T-cell (primary cell): ENCODE results near the gene ABCG8. TPM values are rescaled to one million over a fixed set of nuclear protein-coding genes. Genes with fewer than 3 reads are reported as not detected.

Experiments used
- ATAC-seq, 4 experiments: fragments of 200-7000 bp in 3 of 4; fragments of 150-1000 bp in 1 of 4; cut with Tn5 transposase; replicated peaks in 1 of 4; 1 replicate in 3 of 4; 2 replicates in 1 of 4; pipeline ENCODE4 v1.10.0; 2021; ENCODE audit warnings: moderate library complexity in 3 of 4, mild to moderate bottlenecking in 2 of 4, moderate number of reproducible peaks in 1 of 4
- CTCF ChIA-PET, 2 donors: fragments of 300-600 bp; sonication (Branson Sonifier 250); formaldehyde crosslinking; loops; one replicate each; lab custom pipeline; 2022; ENCODE audit warnings: antibody characterized with exemption in 2 of 2; lab: Charles Lee
- POLR2A ChIA-PET, 2 donors: fragments of 300-600 bp; sonication (Branson Sonifier 250); formaldehyde crosslinking; loops; one replicate each; lab custom pipeline; 2022; ENCODE audit warnings: antibody characterized with exemption in 2 of 2; lab: Charles Lee
- DNase-seq, 35 experiments: peaks; one replicate each; pipeline versions ENCODE4 v3.0.0 to v3.0.0-alpha.2; 2013 to 2023
- H3K27ac ChIP-seq: one replicate; pipeline ENCODE4 v1.5.1; 2013; ENCODE audit warnings: low read length
- H3K27me3 ChIP-seq, 2 experiments: replicated peaks in 1 of 2; 1 replicate in 1 of 2; 2 replicates in 1 of 2; pipeline versions ENCODE4 v1.6.1 to v1.7.0; 2013; ENCODE audit warnings: low read length in 1 of 2, mixed read lengths in 1 of 2; ENCODE audit not compliant: control insufficient read depth in 2 of 2, insufficient read depth in 2 of 2; ENCODE audit errors: extremely low read depth in 1 of 2
- H3K36me3 ChIP-seq, 2 donors: 1 replicate in 1 of 2; 2 replicates in 1 of 2; pipeline versions ENCODE4 v1.6.1 to v1.7.0; 2013; ENCODE audit warnings: low read length in 1 of 2; ENCODE audit not compliant: control insufficient read depth in 2 of 2, insufficient read depth in 1 of 2; ENCODE audit errors: extremely low read depth in 1 of 2
- H3K4me1 ChIP-seq, 2 experiments: 1 replicate in 1 of 2; 2 replicates in 1 of 2; pipeline versions ENCODE4 v1.6.1 to v1.7.0; 2013; ENCODE audit warnings: low read length in 2 of 2, mixed read lengths in 1 of 2; ENCODE audit not compliant: insufficient read depth in 2 of 2, control insufficient read depth in 1 of 2; ENCODE audit errors: extremely low read depth in 1 of 2
- H3K4me3 ChIP-seq, 2 donors: 1 replicate in 1 of 2; 2 replicates in 1 of 2; pipeline versions ENCODE4 v1.5.1 to v1.7.0; 2013; ENCODE audit warnings: mild to moderate bottlenecking in 2 of 2, low read length in 1 of 2, moderate library complexity in 1 of 2; ENCODE audit not compliant: control insufficient read depth in 1 of 2; ENCODE audit errors: extremely low read depth in 1 of 2
- H3K9me3 ChIP-seq: 2 replicates; pipeline ENCODE4 v1.7.0; 2013
- H3K27ac Mint-ChIP-seq, 2 donors: one replicate each; pipeline ENCODE4 v1.8.0; 2020 to 2021; ENCODE audit warnings: mild to moderate bottlenecking in 2 of 2, mixed read lengths in 2 of 2
- H3K27me3 Mint-ChIP-seq, 2 donors: one replicate each; pipeline ENCODE4 v1.8.0; 2021 to 2022; ENCODE audit warnings: mixed read lengths in 2 of 2
- H3K36me3 Mint-ChIP-seq: one replicate; pipeline ENCODE4 v1.8.0; 2021; ENCODE audit warnings: mixed read lengths
- H3K4me1 Mint-ChIP-seq, 3 donors: one replicate each; pipeline ENCODE4 v1.8.0; 2020 to 2022; ENCODE audit warnings: mixed read lengths in 3 of 3, mild to moderate bottlenecking in 1 of 3
- H3K4me3 Mint-ChIP-seq, 3 donors: one replicate each; pipeline ENCODE4 v1.8.0; 2020 to 2022; ENCODE audit warnings: mild to moderate bottlenecking in 3 of 3, mixed read lengths in 3 of 3, moderate library complexity in 3 of 3
- H3K9me3 Mint-ChIP-seq, 3 donors: one replicate each; pipeline ENCODE4 v1.8.0; 2020 to 2022; ENCODE audit warnings: mixed read lengths in 3 of 3
- WGBS: methylation state at CpG from one replicate; pipeline ENCODE4 v1.1.5; 2013; ENCODE audit warnings: missing lambda C conversion rate; ENCODE audit not compliant: insufficient coverage; 5-methylcytosine and 5-hydroxymethylcytosine counted together
- total RNA-seq, 35 experiments: library from RNA in 6 of 35; stranded (reverse) in 6 of 35; fragments of 120-200 nt in 1 of 35; gene quantifications; one replicate each; pipeline versions ENCODE4 v1.2.1 to v1.2.4 and lab custom pipeline; 2013 to 2026

ABCG8 gene
- total RNA-seq, 5 donors from 2014 or later (not counting 1 experiment from before 2014, with no cell fraction given), result 0.09 TPM; not detected in 3

DNA sequence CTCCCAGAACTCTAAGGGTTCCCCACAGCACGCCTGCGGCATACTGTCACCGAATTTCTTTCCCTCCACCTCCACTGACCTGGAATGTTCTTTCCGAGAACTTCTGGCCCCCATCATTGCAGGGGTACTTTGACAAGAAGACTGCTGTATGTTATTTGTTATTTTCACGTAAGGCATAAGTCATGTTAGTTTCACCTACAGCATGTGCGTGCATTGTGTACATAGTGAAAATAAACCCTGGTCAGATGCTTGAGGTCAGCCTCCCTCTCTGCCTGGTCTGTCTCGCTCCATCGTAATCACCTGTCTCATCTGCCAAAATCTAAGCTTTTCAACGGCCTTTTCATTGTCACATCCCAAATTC is 4.1 kb downstream of the ABCG8 start:
- H3K27ac ChIP-seq, result no peak overlapping the region
- no peaks in the 10 kb centered on the region for H3K9me3 ChIP-seq
- ATAC-seq, result no peak
- peaks cover 0 to 29% of the 10 kb centered on the region in 2 experiments for H3K27me3 ChIP-seq
- CTCF ChIA-PET, result no interaction called here
- no peaks in the 10 kb centered on the region for H3K4me1 ChIP-seq
- Mint-ChIP-seq H3K9me3 (no peaks in the 10 kb centered on the region), H3K4me1 (no peaks in the 10 kb centered on the region), H3K27ac (no peak overlapping the region), H3K36me3 (no peaks in the 10 kb centered on the region), H3K4me3 (no peak overlapping the region), H3K27me3 (peaks cover 0 to 7% of the 10 kb centered on the region in 2 donors)
- POLR2A ChIA-PET, result no interaction called here
- H3K4me3 ChIP-seq, result no peak overlapping the region
- H3K36me3 ChIP-seq, result no peaks in the 10 kb centered on the region
- DNase-seq, result no peak
- WGBS, result 80% methylated on average over 5 of the region's 9 CpGs

DNA sequence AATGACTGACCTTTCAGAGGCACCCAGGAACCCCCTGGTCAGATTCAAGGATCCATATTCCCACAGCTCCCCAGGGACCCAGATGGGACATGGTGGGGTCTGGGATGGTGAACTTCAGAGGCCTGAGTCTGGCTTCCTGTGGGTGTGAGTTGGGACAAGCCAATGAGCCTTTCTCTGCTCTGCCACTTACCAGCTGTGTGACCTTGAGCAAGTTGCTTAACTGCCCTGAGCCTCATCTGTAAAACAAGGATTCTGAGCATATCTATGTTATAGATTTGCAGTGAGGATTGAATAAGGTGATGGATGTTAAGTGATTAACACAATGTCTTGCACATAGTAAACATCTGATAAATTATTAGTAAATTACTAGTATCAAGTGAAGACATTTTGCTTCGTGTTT is 6.4 kb downstream of the ABCG8 start:
- H3K36me3 ChIP-seq, result no peaks in the 10 kb centered on the region
- no peaks in the 10 kb centered on the region for H3K9me3 Mint-ChIP-seq

DNA sequence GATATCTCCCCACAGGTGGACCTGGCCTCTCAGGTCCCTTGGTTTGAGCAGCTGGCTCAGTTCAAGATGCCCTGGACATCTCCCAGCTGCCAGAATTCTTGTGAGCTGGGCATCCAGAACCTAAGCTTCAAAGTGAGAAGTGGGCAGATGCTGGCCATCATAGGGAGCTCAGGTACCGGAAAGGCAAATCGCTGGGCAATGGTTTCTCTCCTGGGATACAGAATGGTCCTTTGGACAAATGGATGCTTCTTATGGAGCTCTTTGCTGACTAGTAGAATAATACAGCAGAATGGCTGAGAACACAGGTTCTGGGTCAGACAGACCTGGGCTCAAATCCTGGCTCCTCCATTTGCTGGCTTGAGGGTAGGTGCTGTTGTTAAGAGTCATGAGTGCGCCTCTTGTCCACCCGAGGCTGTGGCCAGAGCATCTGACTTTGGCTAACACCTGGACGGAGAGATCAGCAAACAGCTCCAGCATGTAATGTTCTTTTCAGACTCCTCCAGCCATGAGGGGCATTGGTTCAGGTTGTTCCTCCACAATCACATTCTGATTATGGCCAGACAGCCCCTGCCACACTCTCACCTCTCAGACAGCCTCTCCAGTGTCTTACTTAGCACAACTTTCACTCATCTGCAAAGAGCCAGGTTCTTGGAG is 7.5 kb downstream of the ABCG8 start:
- Mint-ChIP-seq H3K9me3 (no peaks in the 10 kb centered on the region), H3K4me3 (no peak overlapping the region), H3K36me3 (no peaks in the 10 kb centered on the region), H3K4me1 (no peaks in the 10 kb centered on the region), H3K27me3 (peaks cover 4 to 10% of the 10 kb centered on the region in 2 donors), H3K27ac (no peak overlapping the region)
- H3K36me3 ChIP-seq, result no peaks in the 10 kb centered on the region
- CTCF ChIA-PET, result no interaction called here
- H3K9me3 ChIP-seq, result no peaks in the 10 kb centered on the region
- H3K4me1 ChIP-seq, result no peaks in the 10 kb centered on the region
- ATAC-seq (no peak), DNase-seq (no peak)
- POLR2A ChIA-PET, result no interaction called here
- H3K4me3 ChIP-seq, result no peak overlapping the region
- H3K27me3 ChIP-seq, result peaks cover 0 to 25% of the 10 kb centered on the region in 2 experiments
- no peak overlapping the region for H3K27ac ChIP-seq
- WGBS, result 100% methylated on average over 5 of the region's 5 CpGs

More for the DNA sequence above, 6.4 kb downstream of the ABCG8 start:
- Histone ChIP-seq H3K9me3 (no peaks in the 10 kb centered on the region), H3K27me3 (peaks cover 0 to 23% of the 10 kb centered on the region in 2 experiments), H3K27ac (no peak overlapping the region), H3K4me3 (no peak overlapping the region), H3K4me1 (no peaks in the 10 kb centered on the region)
- WGBS, result no CpG with 5 or more reads among the region's 1 CpG
- H3K4me3 Mint-ChIP-seq, result no peak overlapping the region
- DNase-seq (no peak), ATAC-seq (no peak)
- no peaks in the 10 kb centered on the region for H3K4me1 Mint-ChIP-seq
- no peaks in the 10 kb centered on the region for H3K36me3 Mint-ChIP-seq
- CTCF ChIA-PET, result no interaction called here
- POLR2A ChIA-PET, result interaction anchor here in 1 of 2 donors (0.6 kb wide), 1 partner anchor 15 kb away, joined by 3 read pairs; no protein-coding TSS in a partner anchor
- H3K27me3 Mint-ChIP-seq, result peaks cover 0 to 8% of the 10 kb centered on the region in 2 donors
- no peak overlapping the region for H3K27ac Mint-ChIP-seq

DNA sequence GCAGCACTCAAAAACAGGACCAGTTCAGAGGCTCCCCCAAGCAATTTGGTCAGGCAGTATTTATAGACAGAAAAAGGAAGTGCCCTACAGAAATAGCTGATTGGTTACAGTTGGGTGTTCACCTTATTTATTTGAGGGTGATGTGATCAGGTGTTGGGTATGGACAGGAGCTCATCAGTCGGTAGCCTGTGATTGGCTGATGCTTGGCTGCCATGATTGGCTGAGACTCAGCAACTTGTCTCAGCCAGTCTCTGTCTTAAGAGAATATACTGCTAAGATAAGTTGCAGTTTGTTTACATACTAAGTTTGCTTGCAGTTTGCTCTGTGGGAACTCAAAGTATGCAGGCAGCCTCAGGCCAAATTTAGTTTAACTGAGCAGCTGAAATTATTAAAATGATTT is 9.4 kb downstream of the ABCG8 start:
- H3K9me3 Mint-ChIP-seq, result no peaks in the 10 kb centered on the region
- H3K4me3 Mint-ChIP-seq, result no peak overlapping the region
- Histone ChIP-seq H3K36me3 (no peaks in the 10 kb centered on the region), H3K9me3 (no peaks in the 10 kb centered on the region), H3K27me3 (peaks cover 0 to 32% of the 10 kb centered on the region in 2 experiments), H3K27ac (no peak overlapping the region), H3K4me1 (no peaks in the 10 kb centered on the region), H3K4me3 (no peak overlapping the region)
- CTCF ChIA-PET, result no interaction called here
- WGBS, result 67% methylated on average over 1 of the region's 1 CpG
- DNase-seq (no peak), ATAC-seq (no peak)
- POLR2A ChIA-PET, result no interaction called here
- no peak overlapping the region for H3K27ac Mint-ChIP-seq
- no peaks in the 10 kb centered on the region for H3K4me1 Mint-ChIP-seq
- H3K27me3 Mint-ChIP-seq, result peaks cover 15 to 18% of the 10 kb centered on the region in 2 donors
- no peaks in the 10 kb centered on the region for H3K36me3 Mint-ChIP-seq

DNA sequence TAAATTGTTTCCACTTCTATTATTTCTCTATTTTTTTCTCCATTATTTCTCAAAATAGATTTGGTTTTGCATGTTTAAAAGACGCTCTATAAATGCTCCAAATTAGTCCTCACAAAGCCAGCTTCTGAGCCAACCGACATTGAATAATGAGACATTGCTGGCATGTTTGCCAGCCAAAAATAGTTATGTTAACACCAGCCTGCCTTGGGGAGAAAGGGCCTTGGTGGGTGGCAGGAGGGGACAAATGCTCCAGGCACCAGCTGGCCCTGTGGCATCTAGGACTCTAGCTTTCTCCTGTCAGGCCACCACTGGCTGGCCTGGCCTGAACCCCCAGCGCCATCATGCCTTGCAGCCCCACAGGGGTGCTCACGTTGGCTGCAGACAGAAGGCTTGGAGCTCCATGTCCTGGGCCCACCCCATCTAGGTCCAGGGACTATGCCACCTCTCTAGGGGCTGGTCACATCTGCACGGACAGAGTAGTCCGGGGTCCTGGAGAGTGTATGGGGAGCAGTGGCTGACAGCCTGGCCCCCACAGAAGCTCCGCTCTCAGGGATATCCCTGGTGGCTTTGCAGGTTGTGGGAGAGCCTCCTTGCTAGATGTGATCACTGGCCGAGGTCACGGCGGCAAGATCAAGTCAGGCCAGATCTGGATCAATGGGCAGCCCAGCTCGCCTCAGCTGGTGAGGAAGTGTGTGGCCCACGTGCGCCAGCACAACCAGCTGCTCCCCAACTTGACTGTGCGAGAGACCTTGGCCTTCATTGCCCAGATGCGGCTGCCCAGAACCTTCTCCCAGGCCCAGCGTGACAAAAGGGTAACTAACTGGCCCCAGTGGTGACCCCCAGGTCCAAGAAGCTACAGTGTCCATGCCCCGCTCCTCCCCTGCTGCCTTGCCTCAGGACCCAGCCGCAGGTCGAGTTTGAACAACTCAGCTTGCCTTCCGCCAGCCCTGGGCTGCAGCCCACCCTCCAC is 12.5 kb downstream of the ABCG8 start:
- CTCF ChIA-PET, result no interaction called here
- WGBS, result 86% methylated on average over 17 of the region's 20 CpGs

DNA sequence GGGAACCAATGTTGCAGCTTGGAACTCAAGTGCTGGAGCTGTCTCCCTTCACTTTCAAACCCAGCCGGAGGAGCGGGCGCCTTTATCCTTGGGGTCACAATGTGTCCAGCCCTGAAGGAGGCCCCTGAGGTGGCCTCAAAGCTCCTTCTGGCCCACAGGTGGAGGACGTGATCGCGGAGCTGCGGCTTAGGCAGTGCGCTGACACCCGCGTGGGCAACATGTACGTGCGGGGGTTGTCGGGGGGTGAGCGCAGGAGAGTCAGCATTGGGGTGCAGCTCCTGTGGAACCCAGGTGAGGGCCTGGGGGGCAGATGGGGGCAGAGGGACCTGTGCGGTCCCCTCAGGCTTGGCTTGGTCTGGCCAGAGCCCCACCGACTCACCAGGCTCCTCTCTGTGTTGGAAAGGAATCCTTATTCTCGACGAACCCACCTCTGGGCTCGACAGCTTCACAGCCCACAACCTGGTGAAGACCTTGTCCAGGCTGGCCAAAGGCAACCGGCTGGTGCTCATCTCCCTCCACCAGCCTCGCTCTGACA is 13.5 kb downstream of the ABCG8 start:
- DNase-seq (no peak), ATAC-seq (no peak)
- Mint-ChIP-seq H3K4me3 (no peak overlapping the region), H3K36me3 (no peaks in the 10 kb centered on the region), H3K9me3 (no peaks in the 10 kb centered on the region), H3K27ac (no peak overlapping the region), H3K4me1 (no peaks in the 10 kb centered on the region), H3K27me3 (peaks cover 39 to 41% of the 10 kb centered on the region in 2 donors)
- no peaks in the 10 kb centered on the region for H3K36me3 ChIP-seq
- POLR2A ChIA-PET, result no interaction called here
- H3K27ac ChIP-seq, result no peak overlapping the region
- H3K27me3 ChIP-seq, result peaks cover 0 to 38% of the 10 kb centered on the region in 2 experiments
- CTCF ChIA-PET, result no interaction called here
- H3K4me1 ChIP-seq, result no peaks in the 10 kb centered on the region
- H3K4me3 ChIP-seq, result no peak overlapping the region
- WGBS, result 93% methylated on average over 21 of the region's 21 CpGs
- H3K9me3 ChIP-seq, result no peaks in the 10 kb centered on the region

More for the DNA sequence above, 12.5 kb downstream of the ABCG8 start:
- Histone ChIP-seq H3K4me1 (no peaks in the 10 kb centered on the region), H3K9me3 (no peaks in the 10 kb centered on the region), H3K36me3 (no peaks in the 10 kb centered on the region), H3K27ac (no peak overlapping the region), H3K27me3 (peaks cover 0 to 40% of the 10 kb centered on the region in 2 experiments), H3K4me3 (no peak overlapping the region)
- H3K9me3 Mint-ChIP-seq, result no peaks in the 10 kb centered on the region
- no peak for DNase-seq
- no peak overlapping the region for H3K4me3 Mint-ChIP-seq
- H3K4me1 Mint-ChIP-seq, result no peaks in the 10 kb centered on the region
- no peaks in the 10 kb centered on the region for H3K36me3 Mint-ChIP-seq
- H3K27me3 Mint-ChIP-seq, result peaks cover 30 to 41% of the 10 kb centered on the region in 2 donors
- ATAC-seq, result no peak
- POLR2A ChIA-PET, result no interaction called here
- no peak overlapping the region for H3K27ac Mint-ChIP-seq
